K562 (cell line): ENCODE data around the gene ITPR1. TPM values are rescaled to one million over a fixed set of nuclear protein-coding genes. Genes with fewer than 3 reads are reported as not detected.

Experiments used
- C11orf30 ChIP-seq: fragments of 450-650 bp; IDR thresholded peaks from 2 replicates; pipeline ENCODE4 v1.6.1; 2016; ENCODE audit warnings: low read depth, mild to moderate bottlenecking
- CREB1 ChIP-seq, 2 experiments: sonication (generic) in 1 of 2; formaldehyde crosslinking in 1 of 2; IDR thresholded peaks; 2 replicates each; pipeline versions ENCODE4 v1.6.1 to v1.8.0; 2012 to 2022; ENCODE audit warnings: inconsistent platforms in 1 of 2, mild to moderate bottlenecking in 1 of 2, missing genetic modification reagents in 1 of 2, moderate library complexity in 1 of 2
- HDAC6 ChIP-seq: IDR thresholded peaks from 2 replicates; pipeline ENCODE4 v1.6.1; 2012; ENCODE audit warnings: low read depth, mild to moderate bottlenecking, control low read depth, inconsistent platforms, low read length, moderate library complexity
- HIVEP1 ChIP-seq: fragments of 250-450 bp; sonication (Bioruptor Pico); IDR thresholded peaks from 2 replicates; pipeline ENCODE4 v1.4.0; 2020; ENCODE audit warnings: mild to moderate bottlenecking
- HMGN3 ChIP-seq: IDR thresholded peaks from 2 replicates; pipeline ENCODE4 v1.6.1; 2011; ENCODE audit warnings: borderline replicate concordance, low read depth, mild to moderate bottlenecking, mixed read lengths, low read length; ENCODE audit not compliant: insufficient read length; ENCODE audit errors: extremely low read depth
- HNRNPUL1 ChIP-seq: fragments of 200-400 bp; formaldehyde crosslinking; IDR thresholded peaks from 2 replicates; pipeline ENCODE4 v1.6.1; 2017; ENCODE audit warnings: low read length
- MIER1 ChIP-seq: fragments of 450-650 bp; IDR thresholded peaks from 2 replicates; pipeline ENCODE4 v1.6.1; 2016; ENCODE audit warnings: antibody characterized with exemption, mild to moderate bottlenecking, low read depth
- NR1H2 ChIP-seq: sonication (generic); formaldehyde crosslinking; IDR thresholded peaks from 2 replicates; pipeline ENCODE4 v1.4.0; 2020; ENCODE audit warnings: mild to moderate bottlenecking, missing genetic modification reagents
- RFX5 ChIP-seq: IDR thresholded peaks from 2 replicates; pipeline ENCODE4 v1.6.1; 2011; ENCODE audit warnings: low read depth, mild to moderate bottlenecking, improper control_type of control experiment, low read length
- ZNF175 ChIP-seq: fragments of 200-800 bp; sonication (Bioruptor generic); IDR thresholded peaks from 2 replicates; pipeline ENCODE4 v1.6.1; 2016; ENCODE audit warnings: low read depth, mild to moderate bottlenecking, missing genetic modification characterization, missing compliant biosample characterization
- polyA plus RNA-seq, 8 experiments: library from polyadenylated mRNA; depleted of rRNA in 4 of 8; stranded (reverse) in 5 of 8; unstranded in 3 of 8; fragments of >200 nt; fragmentation: Nextera tagmentation in 2 of 8; fragmentation: Illumina TruSeq in 1 of 8; extraction: Ambion mirVana in 2 of 8; extraction: Trizol in 1 of 8; gene quantifications; 2 replicates each; pipeline versions ENCODE4 v1.2.1 to v1.2.3, GENCODE V29; 2011 to 2014; ENCODE audit warnings: inconsistent platforms in 1 of 8, missing spikeins in 1 of 8
- total RNA-seq, 7 experiments: library from RNA; depleted of rRNA in 6 of 7; stranded (reverse); fragments of >200 nt in 6 of 7; fragmentation: Illumina TruSeq in 2 of 7; extraction: Trizol in 2 of 7; gene quantifications; 2 replicates each; pipeline versions ENCODE4 v1.2.1 to v1.2.3, GENCODE V29; 2011 to 2021; ENCODE audit warnings: low replicate concordance in 1 of 7
- TF ChIP-seq, protein P1 (sequence below), 2 experiments: fragments of 450-650 bp; formaldehyde crosslinking in 1 of 2; IDR thresholded peaks; 2 replicates each; pipeline versions ENCODE4 v1.4.0 to v1.6.1; 2014 to 2020; ENCODE audit warnings: mild to moderate bottlenecking in 2 of 2, borderline replicate concordance in 1 of 2, low read depth in 1 of 2
- TF ChIP-seq, protein P2 (sequence below): fragments of 250-450 bp; sonication (Bioruptor Pico); IDR thresholded peaks from 2 replicates; pipeline ENCODE4 v1.5.1; 2021; ENCODE audit warnings: mild to moderate bottlenecking
- TF ChIP-seq, protein P3 (sequence below): sonication (generic); formaldehyde crosslinking; IDR thresholded peaks from 2 replicates; pipeline ENCODE4 v1.8.0; 2022; ENCODE audit warnings: mild to moderate bottlenecking, missing genetic modification reagents
- TF ChIP-seq, protein P4 (sequence below): fragments of 250-450 bp; sonication (Bioruptor Pico); IDR thresholded peaks from 2 replicates; pipeline ENCODE4 v1.8.0; 2021; ENCODE audit warnings: mild to moderate bottlenecking, moderate library complexity

The ITPR1 gene
- total and polyA plus RNA-seq, 9 of the 15 experiments (the other 6 are each of a cell fraction or from before 2014, with no cell fraction given): 22.4 to 40.0 (median 27.4) TPM

DNA sequence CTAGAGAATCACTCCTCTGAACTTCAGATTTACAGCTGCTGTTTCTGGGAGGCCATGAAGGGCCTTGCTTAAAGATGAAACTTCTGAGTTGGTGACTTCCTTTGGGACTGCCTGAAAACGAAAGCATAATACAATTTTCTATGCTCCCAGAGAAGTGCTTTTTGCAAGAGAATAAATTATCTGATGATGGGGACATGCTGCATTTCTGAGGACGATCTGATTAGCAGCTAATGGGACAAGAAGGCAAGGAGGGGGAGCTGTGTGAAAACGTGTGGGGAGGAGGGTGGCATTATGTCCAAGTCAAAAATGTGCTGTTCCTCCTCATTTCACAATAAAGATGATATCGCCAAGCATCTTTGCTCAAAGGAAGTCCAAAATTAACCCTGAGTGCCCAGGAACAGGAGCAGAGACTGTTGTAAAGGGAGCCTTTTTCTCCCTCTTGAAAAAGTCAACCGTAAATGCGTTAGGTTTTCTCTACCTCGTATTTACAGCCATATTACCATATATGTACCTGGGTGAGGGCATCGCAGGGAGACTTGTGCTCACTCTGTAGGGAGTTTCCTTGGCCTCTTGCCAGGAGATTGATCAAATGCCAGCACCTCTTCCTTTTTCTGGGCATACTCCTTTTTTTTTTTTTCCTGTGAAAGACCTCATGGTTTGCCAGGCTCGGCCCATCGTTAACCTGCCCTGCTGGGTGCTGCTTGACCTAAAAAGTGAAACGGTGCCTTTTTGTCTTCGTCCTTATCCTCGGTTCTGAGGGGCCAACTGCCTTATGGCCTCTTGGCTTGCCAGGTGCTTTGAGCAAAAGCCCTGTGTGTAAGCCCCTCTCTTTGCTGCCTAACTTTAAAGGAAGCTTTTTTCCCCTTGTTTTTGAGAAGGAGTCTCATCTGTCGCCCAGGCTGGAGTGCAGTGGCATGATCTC, 11.5 kb downstream of the ITPR1 start (continued):
- TF ChIP-seq, protein P1, sequence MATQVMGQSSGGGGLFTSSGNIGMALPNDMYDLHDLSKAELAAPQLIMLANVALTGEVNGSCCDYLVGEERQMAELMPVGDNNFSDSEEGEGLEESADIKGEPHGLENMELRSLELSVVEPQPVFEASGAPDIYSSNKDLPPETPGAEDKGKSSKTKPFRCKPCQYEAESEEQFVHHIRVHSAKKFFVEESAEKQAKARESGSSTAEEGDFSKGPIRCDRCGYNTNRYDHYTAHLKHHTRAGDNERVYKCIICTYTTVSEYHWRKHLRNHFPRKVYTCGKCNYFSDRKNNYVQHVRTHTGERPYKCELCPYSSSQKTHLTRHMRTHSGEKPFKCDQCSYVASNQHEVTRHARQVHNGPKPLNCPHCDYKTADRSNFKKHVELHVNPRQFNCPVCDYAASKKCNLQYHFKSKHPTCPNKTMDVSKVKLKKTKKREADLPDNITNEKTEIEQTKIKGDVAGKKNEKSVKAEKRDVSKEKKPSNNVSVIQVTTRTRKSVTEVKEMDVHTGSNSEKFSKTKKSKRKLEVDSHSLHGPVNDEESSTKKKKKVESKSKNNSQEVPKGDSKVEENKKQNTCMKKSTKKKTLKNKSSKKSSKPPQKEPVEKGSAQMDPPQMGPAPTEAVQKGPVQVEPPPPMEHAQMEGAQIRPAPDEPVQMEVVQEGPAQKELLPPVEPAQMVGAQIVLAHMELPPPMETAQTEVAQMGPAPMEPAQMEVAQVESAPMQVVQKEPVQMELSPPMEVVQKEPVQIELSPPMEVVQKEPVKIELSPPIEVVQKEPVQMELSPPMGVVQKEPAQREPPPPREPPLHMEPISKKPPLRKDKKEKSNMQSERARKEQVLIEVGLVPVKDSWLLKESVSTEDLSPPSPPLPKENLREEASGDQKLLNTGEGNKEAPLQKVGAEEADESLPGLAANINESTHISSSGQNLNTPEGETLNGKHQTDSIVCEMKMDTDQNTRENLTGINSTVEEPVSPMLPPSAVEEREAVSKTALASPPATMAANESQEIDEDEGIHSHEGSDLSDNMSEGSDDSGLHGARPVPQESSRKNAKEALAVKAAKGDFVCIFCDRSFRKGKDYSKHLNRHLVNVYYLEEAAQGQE (IDR thresholded peaks at IDR 0.05; ENCODE audit: borderline replicate concordance): no peak
- TF ChIP-seq, protein P1 (CRISPR knock-in tag; IDR thresholded peaks at IDR 0.05; ENCODE audit: low read depth): no peak
- TF ChIP-seq, protein P2, sequence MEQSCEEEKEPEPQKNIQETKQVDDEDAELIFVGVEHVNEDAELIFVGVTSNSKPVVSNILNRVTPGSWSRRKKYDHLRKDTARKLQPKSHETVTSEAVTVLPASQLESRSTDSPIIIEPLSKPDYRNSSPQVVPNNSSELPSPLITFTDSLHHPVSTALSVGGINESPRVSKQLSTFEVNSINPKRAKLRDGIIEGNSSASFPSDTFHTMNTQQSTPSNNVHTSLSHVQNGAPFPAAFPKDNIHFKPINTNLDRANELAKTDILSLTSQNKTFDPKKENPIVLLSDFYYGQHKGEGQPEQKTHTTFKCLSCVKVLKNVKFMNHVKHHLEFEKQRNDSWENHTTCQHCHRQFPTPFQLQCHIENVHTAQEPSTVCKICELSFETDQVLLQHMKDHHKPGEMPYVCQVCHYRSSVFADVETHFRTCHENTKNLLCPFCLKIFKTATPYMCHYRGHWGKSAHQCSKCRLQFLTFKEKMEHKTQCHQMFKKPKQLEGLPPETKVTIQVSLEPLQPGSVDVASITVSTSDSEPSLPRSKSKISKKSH (CRISPR knock-in tag): no peak
- TF ChIP-seq, protein P3, sequence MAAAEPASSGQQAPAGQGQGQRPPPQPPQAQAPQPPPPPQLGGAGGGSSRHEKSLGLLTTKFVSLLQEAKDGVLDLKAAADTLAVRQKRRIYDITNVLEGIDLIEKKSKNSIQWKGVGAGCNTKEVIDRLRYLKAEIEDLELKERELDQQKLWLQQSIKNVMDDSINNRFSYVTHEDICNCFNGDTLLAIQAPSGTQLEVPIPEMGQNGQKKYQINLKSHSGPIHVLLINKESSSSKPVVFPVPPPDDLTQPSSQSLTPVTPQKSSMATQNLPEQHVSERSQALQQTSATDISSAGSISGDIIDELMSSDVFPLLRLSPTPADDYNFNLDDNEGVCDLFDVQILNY: no peak
- TF ChIP-seq C11orf30 (no peak), RFX5 (no peak), HMGN3 (no peak), MIER1 (no peak), HDAC6 (no peak), CREB1 (IDR thresholded peaks at IDR 0.05) (no peak), CREB1 (CRISPR knock-in tag; IDR thresholded peaks at IDR 0.05) (no peak), NR1H2 (CRISPR knock-in tag) (no peak), HIVEP1 (CRISPR knock-in tag) (no peak), ZNF175 (CRISPR knock-in tag) (no peak), HNRNPUL1 (no peak)
- TF ChIP-seq, protein P4, sequence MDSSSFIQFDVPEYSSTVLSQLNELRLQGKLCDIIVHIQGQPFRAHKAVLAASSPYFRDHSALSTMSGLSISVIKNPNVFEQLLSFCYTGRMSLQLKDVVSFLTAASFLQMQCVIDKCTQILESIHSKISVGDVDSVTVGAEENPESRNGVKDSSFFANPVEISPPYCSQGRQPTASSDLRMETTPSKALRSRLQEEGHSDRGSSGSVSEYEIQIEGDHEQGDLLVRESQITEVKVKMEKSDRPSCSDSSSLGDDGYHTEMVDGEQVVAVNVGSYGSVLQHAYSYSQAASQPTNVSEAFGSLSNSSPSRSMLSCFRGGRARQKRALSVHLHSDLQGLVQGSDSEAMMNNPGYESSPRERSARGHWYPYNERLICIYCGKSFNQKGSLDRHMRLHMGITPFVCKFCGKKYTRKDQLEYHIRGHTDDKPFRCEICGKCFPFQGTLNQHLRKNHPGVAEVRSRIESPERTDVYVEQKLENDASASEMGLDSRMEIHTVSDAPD: no peak
